ENCODE results near the gene USP15.

GRCh38 chr12:62264706-62265105 is 4.5 kb downstream of the USP15 start:
- TF ChIP-seq REST (IDR thresholded peaks at IDR 0.05; ENCODE audit: insufficient read depth in 1 of 2, low read depth in 2 of 2, low read length in 2 of 2) (no peak), SIN3A (IDR thresholded peaks at IDR 0.05; ENCODE audit: borderline replicate concordance, insufficient read depth, low read length) (no peak), TAF1 (IDR thresholded peaks at IDR 0.05; ENCODE audit: borderline replicate concordance, insufficient read depth, low read length) (no peak), POLR2AphosphoS5 (IDR thresholded peaks at IDR 0.05; ENCODE audit: low read depth, low read length) (no peak)

Measured in PFSK-1 (cell line).